ENCODE results near the gene OR1G1.
"Not testable (repeated sequence)": the region's sequence is repeated elsewhere in the genome, so short reads cannot be mapped to it uniquely, and the experiment has no call there.

The OR1G1 gene

GRCh38 chr17:3127451-3127850, at the start of gene OR1G1:
TSS of gene OR1G1 (minus strand) at chr17:3127551. CDS start at chr17:3127551, 0 bp downstream.
- no peak for DNase-seq (ENCODE audit: low spot score)

GRCh38 chr17:3167574-3167973, 40.2 kb upstream of the OR1G1 start:
- DNase-seq (ENCODE audit: low spot score), result no peak

- no peak for DNase-seq (ENCODE audit: low spot score)
Observed at GRCh38 chr17:3157218-3157617, 29.9 kb upstream of the OR1G1 start.

GRCh38 chr17:3137494-3137893, 10.1 kb upstream of the OR1G1 start:
- DNase-seq (ENCODE audit: low spot score), result not testable (repeated sequence)

GRCh38 chr17:3104322-3104721, 23.0 kb downstream of the OR1G1 start, which contains the start of gene OR1D2:
TSS of gene OR1D2 (minus strand) at chr17:3104422. CDS start at chr17:3092996, 11,426 bp downstream.
- no peak for DNase-seq (ENCODE audit: low spot score)
